ENCODE results near the gene MLEC. TPM values are rescaled to one million over a fixed set of nuclear protein-coding genes. Genes with fewer than 3 reads are reported as not detected.

Gene MLEC
- total RNA-seq, 2 experiments from 2014 or later: 69.7 to 101 TPM

DNA sequence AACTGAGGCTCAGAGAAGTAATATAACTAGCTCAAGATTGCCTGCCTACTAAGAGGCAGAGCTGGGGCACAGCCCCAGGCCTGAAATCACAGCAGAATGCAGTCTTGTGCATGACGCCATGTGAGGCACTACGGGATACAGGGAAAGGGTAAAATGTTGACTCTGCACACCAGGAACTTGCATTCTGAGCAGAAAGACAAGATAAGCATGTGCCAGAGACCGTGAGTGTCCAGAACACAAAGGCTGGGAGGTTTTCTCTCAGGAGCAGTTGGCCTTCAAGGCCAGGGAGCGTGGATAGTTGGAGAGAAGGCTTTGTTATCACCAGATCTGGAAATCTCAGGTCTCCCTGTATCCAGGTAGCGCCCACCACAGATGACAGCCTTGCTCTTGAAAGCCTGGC, 23.2 kb upstream of the MLEC start:
- no peak for DNase-seq (ENCODE audit: low spot score)
- peak overlapping the region; percentile 59 for H3K27ac ChIP-seq (ENCODE audit: low read depth, low read length, poor library complexity, severe bottlenecking)
- H3K9me2 ChIP-seq (ENCODE audit: insufficient read depth, low read length): no peaks in the 10 kb centered on the region
- BruUV-seq (replicated peaks): no TSS peak
- no peak overlapping the region for H3K4me2 ChIP-seq (ENCODE audit: low read length)
- ChIA-PET CTCF (ENCODE audit: unreplicated experiment) (interaction anchor here (0.6 kb wide), 1 partner anchor 919 kb away, joined by 3 read pairs; no protein-coding TSS in a partner anchor), POLR2A (interaction anchor here (0.8 to 2.2 kb wide), 3 partner anchors 11 to 102 kb away, joined by 3 to 8 read pairs (median 5); no protein-coding TSS in a partner anchor)
- H3K4me1 ChIP-seq (ENCODE audit: insufficient read depth, low read length, poor library complexity, severe bottlenecking): peaks cover 61% of the 10 kb centered on the region
- no peak overlapping the region for H3K4me3 ChIP-seq (ENCODE audit: low read depth, low read length, poor library complexity, severe bottlenecking)
- no peaks in the 10 kb centered on the region for H3K36me3 ChIP-seq (ENCODE audit: insufficient read depth, low read length)
- no peaks in the 10 kb centered on the region for H4K20me1 ChIP-seq (ENCODE audit: insufficient read depth, low read length)
- H3K9me3 ChIP-seq (ENCODE audit: low read length): no peaks in the 10 kb centered on the region
- TF ChIP-seq EZH2phosphoT487 (IDR thresholded peaks at IDR 0.05; ENCODE audit: borderline replicate concordance, low read depth, low read length): no peak
- TF ChIP-seq, protein P1, sequence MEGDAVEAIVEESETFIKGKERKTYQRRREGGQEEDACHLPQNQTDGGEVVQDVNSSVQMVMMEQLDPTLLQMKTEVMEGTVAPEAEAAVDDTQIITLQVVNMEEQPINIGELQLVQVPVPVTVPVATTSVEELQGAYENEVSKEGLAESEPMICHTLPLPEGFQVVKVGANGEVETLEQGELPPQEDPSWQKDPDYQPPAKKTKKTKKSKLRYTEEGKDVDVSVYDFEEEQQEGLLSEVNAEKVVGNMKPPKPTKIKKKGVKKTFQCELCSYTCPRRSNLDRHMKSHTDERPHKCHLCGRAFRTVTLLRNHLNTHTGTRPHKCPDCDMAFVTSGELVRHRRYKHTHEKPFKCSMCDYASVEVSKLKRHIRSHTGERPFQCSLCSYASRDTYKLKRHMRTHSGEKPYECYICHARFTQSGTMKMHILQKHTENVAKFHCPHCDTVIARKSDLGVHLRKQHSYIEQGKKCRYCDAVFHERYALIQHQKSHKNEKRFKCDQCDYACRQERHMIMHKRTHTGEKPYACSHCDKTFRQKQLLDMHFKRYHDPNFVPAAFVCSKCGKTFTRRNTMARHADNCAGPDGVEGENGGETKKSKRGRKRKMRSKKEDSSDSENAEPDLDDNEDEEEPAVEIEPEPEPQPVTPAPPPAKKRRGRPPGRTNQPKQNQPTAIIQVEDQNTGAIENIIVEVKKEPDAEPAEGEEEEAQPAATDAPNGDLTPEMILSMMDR (conservative IDR thresholded peaks at IDR 0.05; ENCODE audit: low read length): no peak
- intact Hi-C loops (cut with micrococcal nuclease; ENCODE audit: unreplicated experiment): no loop called here
- H3K79me2 ChIP-seq (ENCODE audit: insufficient read depth, low read depth, low read length): no peaks in the 10 kb centered on the region
- H2AFZ ChIP-seq (ENCODE audit: low read length): no peak overlapping the region

DNA sequence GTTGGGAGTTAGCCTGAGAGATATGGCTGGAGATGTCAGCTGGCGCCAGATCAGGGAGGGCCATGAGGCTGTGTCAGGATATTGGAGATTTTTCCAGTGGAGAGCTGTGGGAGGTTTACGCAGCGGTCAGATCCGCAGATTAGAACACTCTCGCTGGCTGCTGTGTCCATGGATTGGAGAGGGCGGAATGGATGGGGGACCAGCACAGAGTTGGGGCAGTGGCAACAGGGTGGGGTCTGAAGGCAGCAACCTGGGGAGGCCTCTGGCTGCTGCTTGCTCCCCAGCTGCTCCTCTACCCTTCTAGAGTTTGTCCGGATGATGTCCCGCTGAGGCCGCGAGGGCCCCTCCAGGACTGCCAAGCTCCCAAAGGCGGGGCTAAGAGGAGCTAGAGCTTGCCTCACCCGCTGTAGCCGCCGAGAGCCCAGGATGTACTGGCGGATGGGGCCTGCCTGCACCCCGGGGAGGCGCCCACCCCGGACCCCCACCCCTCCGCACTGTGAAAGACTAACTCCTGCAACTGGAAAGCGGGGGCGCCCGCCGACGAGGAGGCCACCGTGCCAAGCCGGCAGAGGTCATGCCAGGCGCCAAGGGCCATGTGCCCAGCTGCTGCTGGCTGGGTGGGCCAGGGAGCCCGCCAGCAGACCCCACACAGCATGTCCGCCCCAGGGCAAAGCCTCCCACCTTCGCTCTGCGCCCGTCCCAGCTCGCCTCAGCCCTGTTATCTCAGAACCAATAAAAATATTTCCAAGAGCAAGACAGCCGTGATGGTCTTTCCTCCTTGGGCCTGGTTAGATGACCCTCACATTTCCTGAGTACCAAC, 20.2 kb upstream of the MLEC start:
- peak overlapping the region; percentile 36; the same call in 1 of the 2 replicates for H3K4me2 ChIP-seq (ENCODE audit: low read length)
- intact Hi-C loops (cut with micrococcal nuclease; ENCODE audit: unreplicated experiment): loop anchor here (1.0 kb wide), 1 partner anchor 19 kb away; no protein-coding TSS in a partner anchor
- H3K4me1 ChIP-seq (ENCODE audit: insufficient read depth, low read length, poor library complexity, severe bottlenecking): peaks cover 91% of the 10 kb centered on the region
- no peaks in the 10 kb centered on the region for H4K20me1 ChIP-seq (ENCODE audit: insufficient read depth, low read length)
- no peaks in the 10 kb centered on the region for H3K79me2 ChIP-seq (ENCODE audit: insufficient read depth, low read depth, low read length)
- H3K9me2 ChIP-seq (ENCODE audit: insufficient read depth, low read length): no peaks in the 10 kb centered on the region
- ChIA-PET POLR2A (interaction anchor here (0.6 to 2.1 kb wide), 12 partner anchors 10 to 249 kb away, joined by 3 to 12 read pairs (median 4); no protein-coding TSS in a partner anchor), CTCF (ENCODE audit: unreplicated experiment) (interaction anchor here (0.6 to 1.5 kb wide), 3 partner anchors 18 to 223 kb away, joined by 3 to 5 read pairs (median 3); no protein-coding TSS in a partner anchor)
- BruUV-seq (replicated peaks): no TSS peak
- H3K36me3 ChIP-seq (ENCODE audit: insufficient read depth, low read length): no peaks in the 10 kb centered on the region
- H2AFZ ChIP-seq (ENCODE audit: low read length): no peak overlapping the region
- TF ChIP-seq EZH2phosphoT487 (IDR thresholded peaks at IDR 0.05; ENCODE audit: borderline replicate concordance, low read depth, low read length): no peak
- TF ChIP-seq, protein P1 (conservative IDR thresholded peaks at IDR 0.05; ENCODE audit: low read length): no peak
- H3K4me3 ChIP-seq (ENCODE audit: low read depth, low read length, poor library complexity, severe bottlenecking): peak overlapping the region; percentile 13
- no peaks in the 10 kb centered on the region for H3K9me3 ChIP-seq (ENCODE audit: low read length)
- DNase-seq (ENCODE audit: low spot score): no peak
- H3K27ac ChIP-seq (ENCODE audit: low read depth, low read length, poor library complexity, severe bottlenecking): peak overlapping the region; percentile 94
